Neural progenitor cell (in vitro differentiated cells): ENCODE measurements around the gene TMCO4. TPM values are rescaled to one million over a fixed set of nuclear protein-coding genes. Genes with fewer than 3 reads are reported as not detected.

Experiments
- DNase-seq: peaks from one replicate; pipeline ENCODE4 v3.0.0-alpha.2; 2016; ENCODE audit warnings: low spot score
- H2AFZ ChIP-seq: fragments of 200-600 bp; sonication (generic); replicated peaks from 2 replicates; pipeline ENCODE4 v1.6.1; 2016; ENCODE audit warnings: antibody characterized with exemption
- H3F3A ChIP-seq: fragments of 200-600 bp; sonication (generic); 2 replicates; pipeline ENCODE4 v1.6.1; 2016; ENCODE audit warnings: antibody characterized with exemption, low read depth
- H3K27ac ChIP-seq: fragments of 200-600 bp; sonication (generic); 2 replicates; pipeline ENCODE4 v1.5.1; 2016; ENCODE audit warnings: mild to moderate bottlenecking
- H3K27me3 ChIP-seq: fragments of 200-600 bp; sonication (generic); 2 replicates; pipeline ENCODE4 v1.6.1; 2016; ENCODE audit warnings: mild to moderate bottlenecking, moderate library complexity
- H3K36me3 ChIP-seq: fragments of 200-600 bp; sonication (generic); 2 replicates; pipeline ENCODE4 v1.5.1; 2016
- H3K4me1 ChIP-seq: fragments of 200-600 bp; sonication (generic); 2 replicates; pipeline ENCODE4 v1.6.1; 2016; ENCODE audit warnings: mixed run types
- H3K4me2 ChIP-seq: fragments of 200-600 bp; sonication (generic); 2 replicates; pipeline ENCODE4 v1.6.1; 2016
- H3K4me3 ChIP-seq: fragments of 200-600 bp; sonication (generic); 2 replicates; pipeline ENCODE4 v1.5.1; 2016
- H3K79me2 ChIP-seq: fragments of 200-600 bp; sonication (generic); 2 replicates; pipeline ENCODE4 v1.6.1; 2016; ENCODE audit warnings: low read depth
- H3K9ac ChIP-seq: fragments of 200-600 bp; sonication (generic); 2 replicates; pipeline ENCODE4 v1.6.1; 2016
- H3K9me3 ChIP-seq: fragments of 200-600 bp; sonication (generic); 2 replicates; pipeline ENCODE4 v1.5.1; 2016; ENCODE audit warnings: low read depth
- H4K20me1 ChIP-seq: fragments of 200-600 bp; sonication (generic); 2 replicates; pipeline ENCODE4 v1.6.1; 2016; ENCODE audit warnings: low read depth
- H3K27ac Mint-ChIP-seq: 3 replicates; pipeline ENCODE4 v1.8.0; 2021; ENCODE audit warnings: mixed read lengths
- H3K27me3 Mint-ChIP-seq: 2 replicates; pipeline ENCODE4 v1.8.0; 2022; ENCODE audit warnings: low read depth, mild to moderate bottlenecking, inconsistent platforms, moderate library complexity, mixed read lengths; ENCODE audit not compliant: insufficient read depth
- H3K36me3 Mint-ChIP-seq: 3 replicates; pipeline ENCODE4 v1.8.0; 2021; ENCODE audit warnings: mixed read lengths
- H3K4me1 Mint-ChIP-seq: 3 replicates; pipeline ENCODE4 v1.8.0; 2021; ENCODE audit warnings: mixed read lengths
- H3K4me3 Mint-ChIP-seq: 3 replicates; pipeline ENCODE4 v1.8.0; 2021; ENCODE audit warnings: mild to moderate bottlenecking, moderate library complexity, mixed read lengths
- H3K9me3 Mint-ChIP-seq: 3 replicates; pipeline ENCODE4 v1.8.0; 2020; ENCODE audit warnings: mixed read lengths
- EZH2 ChIP-seq: fragments of 200-600 bp; sonication (generic); IDR thresholded peaks from 2 replicates; pipeline ENCODE4 v1.6.1; 2017; ENCODE audit warnings: antibody characterized with exemption, mild to moderate bottlenecking, moderate library complexity
- EZH2phosphoT487 ChIP-seq: fragments of 200-600 bp; sonication (generic); IDR thresholded peaks from 2 replicates; pipeline ENCODE4 v1.6.1; 2017; ENCODE audit warnings: antibody characterized with exemption
- total RNA-seq: library from RNA; depleted of rRNA; stranded (reverse); fragments of >200 nt; gene quantifications from 2 replicates; pipeline ENCODE4 v1.2.3, GENCODE V29; 2015; ENCODE audit warnings: low replicate concordance
- TF ChIP-seq, protein P1 (sequence below): fragments of 200-600 bp; sonication (generic); IDR thresholded peaks from 2 replicates; pipeline ENCODE4 v1.5.1; 2017; ENCODE audit warnings: antibody characterized with exemption, mild to moderate bottlenecking

The TMCO4 gene
- total RNA-seq, 1 donor from 2014 or later: 0.30 TPM

DNA sequence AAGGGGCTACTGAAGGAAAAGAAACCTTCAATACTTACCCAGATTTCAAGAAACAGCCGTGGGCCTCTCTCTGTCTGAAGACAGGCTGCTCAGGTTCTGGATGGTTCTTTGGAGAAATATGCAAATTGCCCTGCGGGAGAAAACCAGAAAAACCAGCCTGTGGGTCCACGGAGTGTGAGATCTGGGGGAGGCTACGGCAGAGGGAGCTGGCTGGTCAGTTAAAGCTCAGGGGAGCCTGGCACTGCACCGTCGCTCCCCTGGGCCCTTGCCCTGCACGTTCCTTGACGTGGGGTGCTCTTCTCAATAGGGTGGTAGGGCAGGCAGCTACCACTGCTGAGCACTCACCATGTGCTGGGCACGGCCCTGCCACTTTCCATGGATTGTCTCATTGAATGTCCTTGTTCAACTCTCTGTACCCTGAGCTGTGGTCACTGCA, 12.7 kb downstream of the TMCO4 start:
- Histone ChIP-seq H3K9me3 (no peaks in the 10 kb centered on the region), H3F3A (no peaks in the 10 kb centered on the region), H3K9ac (no peak overlapping the region), H3K36me3 (no peaks in the 10 kb centered on the region), H3K27ac (no peak overlapping the region), H3K27me3 (peaks cover 18% of the 10 kb centered on the region), H3K4me1 (no peaks in the 10 kb centered on the region), H3K4me3 (no peak overlapping the region), H3K79me2 (no peaks in the 10 kb centered on the region), H2AFZ (no peak overlapping the region), H4K20me1 (no peaks in the 10 kb centered on the region), H3K4me2 (no peak overlapping the region)
- no peak overlapping the region for H3K4me3 Mint-ChIP-seq
- H3K4me1 Mint-ChIP-seq: peaks cover 3% of the 10 kb centered on the region
- peaks cover 10% of the 10 kb centered on the region for H3K27me3 Mint-ChIP-seq
- no peak overlapping the region for H3K27ac Mint-ChIP-seq
- no peaks in the 10 kb centered on the region for H3K9me3 Mint-ChIP-seq
- no peak for DNase-seq
- TF ChIP-seq EZH2 (no peak), EZH2phosphoT487 (no peak)
- TF ChIP-seq, protein P1, sequence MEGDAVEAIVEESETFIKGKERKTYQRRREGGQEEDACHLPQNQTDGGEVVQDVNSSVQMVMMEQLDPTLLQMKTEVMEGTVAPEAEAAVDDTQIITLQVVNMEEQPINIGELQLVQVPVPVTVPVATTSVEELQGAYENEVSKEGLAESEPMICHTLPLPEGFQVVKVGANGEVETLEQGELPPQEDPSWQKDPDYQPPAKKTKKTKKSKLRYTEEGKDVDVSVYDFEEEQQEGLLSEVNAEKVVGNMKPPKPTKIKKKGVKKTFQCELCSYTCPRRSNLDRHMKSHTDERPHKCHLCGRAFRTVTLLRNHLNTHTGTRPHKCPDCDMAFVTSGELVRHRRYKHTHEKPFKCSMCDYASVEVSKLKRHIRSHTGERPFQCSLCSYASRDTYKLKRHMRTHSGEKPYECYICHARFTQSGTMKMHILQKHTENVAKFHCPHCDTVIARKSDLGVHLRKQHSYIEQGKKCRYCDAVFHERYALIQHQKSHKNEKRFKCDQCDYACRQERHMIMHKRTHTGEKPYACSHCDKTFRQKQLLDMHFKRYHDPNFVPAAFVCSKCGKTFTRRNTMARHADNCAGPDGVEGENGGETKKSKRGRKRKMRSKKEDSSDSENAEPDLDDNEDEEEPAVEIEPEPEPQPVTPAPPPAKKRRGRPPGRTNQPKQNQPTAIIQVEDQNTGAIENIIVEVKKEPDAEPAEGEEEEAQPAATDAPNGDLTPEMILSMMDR: no peak
- no peaks in the 10 kb centered on the region for H3K36me3 Mint-ChIP-seq

DNA sequence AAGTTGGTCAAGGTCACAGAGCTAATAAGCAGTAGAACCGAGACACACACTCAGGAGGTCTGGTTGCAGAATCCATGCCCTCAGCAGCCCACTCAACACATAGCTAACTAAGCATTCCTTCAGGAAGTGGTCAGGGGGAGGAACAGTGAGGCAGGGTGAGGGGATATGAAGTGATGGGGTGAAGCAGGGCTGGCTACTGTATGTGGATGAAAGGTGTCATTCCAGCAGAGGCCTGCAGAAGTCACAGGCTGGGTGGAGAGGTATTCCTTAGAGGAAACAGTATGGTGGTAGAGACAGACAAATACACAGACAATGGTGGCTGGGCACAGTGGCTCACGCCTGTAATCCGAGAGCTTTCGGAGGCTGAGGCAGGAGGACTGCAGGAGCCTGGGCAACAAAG, 14.1 kb downstream of the TMCO4 start:
- H3K9me3 ChIP-seq: no peaks in the 10 kb centered on the region
- no peak overlapping the region for H3K27ac ChIP-seq
- Mint-ChIP-seq H3K4me3 (no peak overlapping the region), H3K36me3 (no peaks in the 10 kb centered on the region), H3K27ac (no peak overlapping the region), H3K27me3 (peaks cover 12% of the 10 kb centered on the region), H3K4me1 (peaks cover 3% of the 10 kb centered on the region), H3K9me3 (no peaks in the 10 kb centered on the region)
- no peaks in the 10 kb centered on the region for H3K36me3 ChIP-seq
- TF ChIP-seq, protein P1: no peak
- TF ChIP-seq EZH2phosphoT487 (no peak), EZH2 (no peak)
- H3F3A ChIP-seq: no peaks in the 10 kb centered on the region
- DNase-seq: no peak
- H3K79me2 ChIP-seq: no peaks in the 10 kb centered on the region
- H3K4me2 ChIP-seq: no peak overlapping the region
- no peaks in the 10 kb centered on the region for H3K4me1 ChIP-seq
- H3K27me3 ChIP-seq: peaks cover 31% of the 10 kb centered on the region
- H3K4me3 ChIP-seq: no peak overlapping the region
- no peak overlapping the region for H3K9ac ChIP-seq
- no peaks in the 10 kb centered on the region for H4K20me1 ChIP-seq
- H2AFZ ChIP-seq: no peak overlapping the region

DNA sequence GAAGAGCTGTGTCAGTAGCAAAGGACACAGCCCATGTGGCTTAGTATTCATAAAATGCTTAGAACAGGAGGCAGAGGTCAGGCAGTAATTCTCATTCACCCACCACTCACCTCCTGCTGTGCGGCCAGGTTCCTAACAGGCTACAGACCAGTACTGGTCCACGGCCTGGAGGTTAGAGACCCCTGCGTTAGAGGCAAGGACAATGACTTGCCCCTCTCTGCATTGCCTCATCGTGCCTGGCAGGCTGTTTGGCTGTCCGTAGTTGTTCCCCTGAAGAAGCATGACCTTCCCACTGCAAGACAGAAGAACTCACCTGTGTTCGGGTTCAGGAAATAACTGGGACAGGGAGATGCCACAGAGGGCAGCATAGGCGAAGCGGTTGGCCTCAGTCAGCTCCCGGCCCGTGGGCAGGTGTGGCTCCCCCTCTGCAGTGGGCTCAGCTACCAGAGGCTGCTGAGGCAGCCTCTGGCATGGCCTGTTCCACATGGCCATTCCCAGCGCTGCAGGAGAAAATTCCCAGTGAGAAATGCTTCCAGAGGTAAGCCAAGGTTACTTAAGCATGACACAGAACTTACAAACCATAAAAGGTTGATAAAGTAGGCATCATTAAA, 19.3 kb downstream of the TMCO4 start:
- no peaks in the 10 kb centered on the region for H3K79me2 ChIP-seq
- H3K4me2 ChIP-seq: no peak overlapping the region
- H3K27me3 ChIP-seq: peaks cover 57% of the 10 kb centered on the region
- Mint-ChIP-seq H3K4me1 (no peaks in the 10 kb centered on the region), H3K4me3 (no peak overlapping the region), H3K36me3 (no peaks in the 10 kb centered on the region), H3K9me3 (no peaks in the 10 kb centered on the region), H3K27me3 (peaks cover 2% of the 10 kb centered on the region), H3K27ac (no peak overlapping the region)
- H3K36me3 ChIP-seq: no peaks in the 10 kb centered on the region
- TF ChIP-seq, protein P1: no peak
- TF ChIP-seq EZH2 (no peak), EZH2phosphoT487 (no peak)
- no peak for DNase-seq
- no peaks in the 10 kb centered on the region for H3K9me3 ChIP-seq
- H3K27ac ChIP-seq: no peak overlapping the region
- no peaks in the 10 kb centered on the region for H4K20me1 ChIP-seq
- H3K4me3 ChIP-seq: no peak overlapping the region
- H2AFZ ChIP-seq: no peak overlapping the region
- H3K4me1 ChIP-seq: no peaks in the 10 kb centered on the region
- no peak overlapping the region for H3K9ac ChIP-seq
- no peaks in the 10 kb centered on the region for H3F3A ChIP-seq
